Astrocyte of the cerebellum (primary cell): ENCODE results near the gene SYNPR.

Experiments
- DNase-seq: peaks from one replicate; pipeline ENCODE4 v3.0.0-alpha.2; 2011; ENCODE audit warnings: low read depth
- H3K4me3 ChIP-seq: 2 replicates; pipeline ENCODE4 v1.5.1; 2011; ENCODE audit warnings: mild to moderate bottlenecking, low read depth, low read length, moderate library complexity
- in situ Hi-C: cut with HindIII; loops from 2 replicates; pipeline ENCODE4 v1.10.0; 2017; ENCODE audit warnings: low sequenced_read_pairs
- TF ChIP-seq, protein P1 (sequence below): IDR thresholded peaks from 2 replicates; pipeline ENCODE4 v1.5.1; 2012; ENCODE audit warnings: low read length, low read depth, moderate library complexity, mild to moderate bottlenecking; ENCODE audit errors: missing control alignments

SYNPR gene

DNA sequence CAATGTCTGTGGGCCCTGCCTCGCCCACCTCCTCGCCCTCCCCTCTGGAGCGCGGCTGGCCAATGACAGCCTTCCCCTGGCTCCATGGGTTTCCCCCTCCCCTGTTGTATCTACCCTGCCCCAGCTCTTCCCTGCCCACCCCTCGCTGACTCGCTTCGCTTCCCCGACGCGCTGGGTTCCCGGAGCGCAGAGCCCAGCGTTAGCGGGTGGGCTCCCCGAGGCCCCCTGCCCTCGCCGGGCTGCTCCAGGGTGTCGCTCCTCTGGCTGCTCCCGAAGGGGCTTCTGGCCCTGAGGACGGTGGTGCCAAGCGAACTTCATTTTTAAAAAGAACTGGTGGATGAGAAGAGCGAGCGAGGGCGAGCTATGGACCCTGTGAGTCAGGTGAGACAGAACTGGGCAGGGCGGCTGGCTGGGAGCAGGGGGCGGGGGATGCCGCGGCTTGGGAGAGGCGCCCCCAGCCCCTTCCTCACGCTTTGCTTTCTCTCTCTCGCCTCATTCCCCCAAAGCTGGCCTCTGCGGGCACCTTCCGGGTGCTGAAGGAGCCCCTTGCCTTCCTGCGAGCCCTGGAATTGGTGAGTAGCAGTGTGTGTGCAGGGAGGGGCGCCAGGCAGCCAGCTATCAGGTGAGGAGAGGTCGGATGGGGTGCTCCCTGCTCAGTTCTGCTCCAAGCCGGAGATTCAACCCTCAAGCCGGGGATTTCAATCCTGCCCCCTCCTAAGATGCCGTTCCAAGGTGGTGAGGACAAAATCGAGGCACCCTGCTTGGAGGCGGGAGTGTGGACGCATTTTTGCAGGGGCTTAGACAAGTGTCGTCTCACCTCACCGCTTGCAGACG, at the start of gene SYNPR:
Gene SYNPR, plus strand, starts transcription at position 138 of the 834 bp plus-strand sequence.
- TF ChIP-seq, protein P1, sequence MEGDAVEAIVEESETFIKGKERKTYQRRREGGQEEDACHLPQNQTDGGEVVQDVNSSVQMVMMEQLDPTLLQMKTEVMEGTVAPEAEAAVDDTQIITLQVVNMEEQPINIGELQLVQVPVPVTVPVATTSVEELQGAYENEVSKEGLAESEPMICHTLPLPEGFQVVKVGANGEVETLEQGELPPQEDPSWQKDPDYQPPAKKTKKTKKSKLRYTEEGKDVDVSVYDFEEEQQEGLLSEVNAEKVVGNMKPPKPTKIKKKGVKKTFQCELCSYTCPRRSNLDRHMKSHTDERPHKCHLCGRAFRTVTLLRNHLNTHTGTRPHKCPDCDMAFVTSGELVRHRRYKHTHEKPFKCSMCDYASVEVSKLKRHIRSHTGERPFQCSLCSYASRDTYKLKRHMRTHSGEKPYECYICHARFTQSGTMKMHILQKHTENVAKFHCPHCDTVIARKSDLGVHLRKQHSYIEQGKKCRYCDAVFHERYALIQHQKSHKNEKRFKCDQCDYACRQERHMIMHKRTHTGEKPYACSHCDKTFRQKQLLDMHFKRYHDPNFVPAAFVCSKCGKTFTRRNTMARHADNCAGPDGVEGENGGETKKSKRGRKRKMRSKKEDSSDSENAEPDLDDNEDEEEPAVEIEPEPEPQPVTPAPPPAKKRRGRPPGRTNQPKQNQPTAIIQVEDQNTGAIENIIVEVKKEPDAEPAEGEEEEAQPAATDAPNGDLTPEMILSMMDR, result no peak
- no peak for DNase-seq
- in situ Hi-C loops, result no loop called here
- no peak within 1 kb of the TSS for H3K4me3 ChIP-seq

- TF ChIP-seq, protein P1, result peak; percentile 67
- DNase-seq, result peak; percentile 3
- H3K4me3 ChIP-seq, result no peak overlapping the region
- in situ Hi-C loops, result no loop called here
These were observed 49.4 kb upstream of the SYNPR start for GRCh38 chr3:63228677-63229076.

DNA sequence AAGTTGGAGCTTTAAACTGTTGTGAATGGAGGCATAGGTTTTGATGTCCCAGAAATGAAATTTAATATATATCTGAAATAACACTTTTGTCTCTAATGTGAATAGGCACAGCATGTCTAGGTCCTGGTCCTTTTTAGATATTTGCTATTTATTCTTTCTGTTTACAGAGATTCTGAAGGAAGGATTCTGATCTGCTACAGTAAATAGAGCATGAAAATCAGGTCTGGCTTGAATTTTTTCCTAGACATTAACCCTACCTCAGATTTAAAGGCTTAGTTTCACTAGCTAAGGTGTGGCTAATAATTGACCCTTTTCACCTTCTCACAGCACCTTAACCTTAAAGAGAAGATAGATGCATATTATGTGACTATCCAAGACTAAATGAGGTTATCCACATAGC, 48.0 kb upstream of the SYNPR start:
- no peak overlapping the region for H3K4me3 ChIP-seq
- TF ChIP-seq, protein P1, result no peak
- no peak for DNase-seq
- in situ Hi-C loops, result no loop called here

DNA sequence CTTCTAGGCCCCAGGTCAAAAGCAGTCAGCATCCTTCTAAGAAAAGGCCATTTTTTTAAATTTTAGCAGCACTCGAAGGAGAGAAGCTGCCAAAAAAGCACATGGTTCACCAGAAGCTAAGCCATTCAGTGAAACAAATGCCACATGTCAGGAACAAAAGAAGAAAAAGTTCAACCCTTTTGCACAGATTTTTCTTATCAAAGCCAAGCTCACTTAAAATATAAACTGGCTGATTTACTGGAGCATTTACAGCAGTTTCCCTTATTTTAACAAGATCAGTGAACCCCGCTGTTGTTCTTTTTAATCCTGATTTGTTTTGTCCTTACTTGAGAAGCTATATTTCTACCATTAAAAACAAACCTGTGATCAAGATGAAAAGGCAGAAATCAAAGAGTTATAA, 46.5 kb upstream of the SYNPR start:
- in situ Hi-C loops, result no loop called here
- no peak overlapping the region for H3K4me3 ChIP-seq
- TF ChIP-seq, protein P1, result no peak

DNA sequence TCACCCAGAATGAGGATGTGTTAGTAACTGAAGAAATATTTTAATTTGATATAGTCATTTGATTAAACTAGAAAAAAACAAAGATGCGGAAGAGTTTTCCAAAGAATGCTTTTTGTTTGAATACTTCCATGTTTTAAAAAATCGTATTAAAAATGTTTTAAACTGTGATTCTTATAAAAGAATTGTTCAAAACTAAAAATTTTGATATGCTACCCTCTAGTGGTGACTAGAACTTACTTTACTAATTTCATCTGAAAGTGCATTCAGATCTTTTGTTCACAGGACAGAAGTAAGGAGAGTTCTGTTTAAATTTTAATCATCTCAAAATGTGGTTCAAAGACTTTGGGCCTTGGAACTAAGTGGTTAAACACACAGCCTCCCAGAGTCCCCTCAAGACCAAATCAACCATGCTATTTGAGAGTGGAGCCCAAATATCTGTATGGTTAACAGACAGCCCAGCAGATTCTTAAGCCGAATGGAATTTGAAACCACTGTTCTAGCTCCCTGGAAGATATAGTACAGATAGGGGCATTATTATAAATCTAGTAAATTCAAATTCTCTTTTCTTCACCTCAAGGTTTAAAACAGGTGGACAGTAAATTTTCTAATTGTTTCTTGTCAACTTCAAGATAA, 45.2 kb upstream of the SYNPR start:
- H3K4me3 ChIP-seq, result no peak overlapping the region
- TF ChIP-seq, protein P1, result peak; percentile 3
- in situ Hi-C loops, result no loop called here
- DNase-seq, result no peak

More for the DNA sequence above, 46.5 kb upstream of the SYNPR start:
- no peak for DNase-seq

- DNase-seq, result no peak
- TF ChIP-seq, protein P1, result no peak
- in situ Hi-C loops, result no loop called here
- no peak overlapping the region for H3K4me3 ChIP-seq
These were observed 37.7 kb upstream of the SYNPR start for GRCh38 chr3:63240381-63240902.
